NCI-H2196 treated with DMSO at 0.1 percent for 48 hours (cell line): ENCODE data around the gene NEURL1.

Experiments
- DNase-seq: peaks from one replicate; lab custom pipeline; 2025; ENCODE audit not compliant: unreplicated experiment; lab: John Stamatoyannopoulos, UW

NEURL1 gene

GRCh38 chr10:103641326-103641725 is 147.8 kb downstream of the NEURL1 start:
- DNase-seq: no peak
